Measurements from ENCODE around the gene DUSP18.

DNA sequence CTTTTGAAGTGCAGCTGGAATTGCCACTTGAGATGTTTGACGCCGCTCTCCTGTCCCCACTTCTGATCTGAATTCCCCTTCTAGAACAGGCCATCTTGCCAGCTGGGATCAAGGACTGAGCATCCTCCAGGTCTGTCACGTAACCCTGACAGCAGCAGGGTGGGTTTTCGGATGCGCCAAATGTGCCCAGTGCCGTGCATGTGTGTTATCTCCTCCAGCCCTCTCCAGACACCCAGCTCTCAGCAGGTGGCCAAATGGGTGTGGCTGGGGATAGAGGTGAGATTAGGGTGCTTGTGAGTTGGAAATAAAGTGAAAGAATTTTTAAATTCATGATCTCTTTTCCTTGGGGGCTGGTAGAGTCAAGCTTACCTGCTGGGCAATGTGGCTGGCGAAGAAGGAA, 30.3 kb upstream of the DUSP18 start:
- TF ChIP-seq, protein P1, sequence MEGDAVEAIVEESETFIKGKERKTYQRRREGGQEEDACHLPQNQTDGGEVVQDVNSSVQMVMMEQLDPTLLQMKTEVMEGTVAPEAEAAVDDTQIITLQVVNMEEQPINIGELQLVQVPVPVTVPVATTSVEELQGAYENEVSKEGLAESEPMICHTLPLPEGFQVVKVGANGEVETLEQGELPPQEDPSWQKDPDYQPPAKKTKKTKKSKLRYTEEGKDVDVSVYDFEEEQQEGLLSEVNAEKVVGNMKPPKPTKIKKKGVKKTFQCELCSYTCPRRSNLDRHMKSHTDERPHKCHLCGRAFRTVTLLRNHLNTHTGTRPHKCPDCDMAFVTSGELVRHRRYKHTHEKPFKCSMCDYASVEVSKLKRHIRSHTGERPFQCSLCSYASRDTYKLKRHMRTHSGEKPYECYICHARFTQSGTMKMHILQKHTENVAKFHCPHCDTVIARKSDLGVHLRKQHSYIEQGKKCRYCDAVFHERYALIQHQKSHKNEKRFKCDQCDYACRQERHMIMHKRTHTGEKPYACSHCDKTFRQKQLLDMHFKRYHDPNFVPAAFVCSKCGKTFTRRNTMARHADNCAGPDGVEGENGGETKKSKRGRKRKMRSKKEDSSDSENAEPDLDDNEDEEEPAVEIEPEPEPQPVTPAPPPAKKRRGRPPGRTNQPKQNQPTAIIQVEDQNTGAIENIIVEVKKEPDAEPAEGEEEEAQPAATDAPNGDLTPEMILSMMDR (conservative IDR thresholded peaks at IDR 0.05; ENCODE audit: low read depth, low read length), result no peak
- TF ChIP-seq RFX5 (IDR thresholded peaks at IDR 0.05; ENCODE audit: low read depth, low read length), result no peak
- TF ChIP-seq, protein P2, sequence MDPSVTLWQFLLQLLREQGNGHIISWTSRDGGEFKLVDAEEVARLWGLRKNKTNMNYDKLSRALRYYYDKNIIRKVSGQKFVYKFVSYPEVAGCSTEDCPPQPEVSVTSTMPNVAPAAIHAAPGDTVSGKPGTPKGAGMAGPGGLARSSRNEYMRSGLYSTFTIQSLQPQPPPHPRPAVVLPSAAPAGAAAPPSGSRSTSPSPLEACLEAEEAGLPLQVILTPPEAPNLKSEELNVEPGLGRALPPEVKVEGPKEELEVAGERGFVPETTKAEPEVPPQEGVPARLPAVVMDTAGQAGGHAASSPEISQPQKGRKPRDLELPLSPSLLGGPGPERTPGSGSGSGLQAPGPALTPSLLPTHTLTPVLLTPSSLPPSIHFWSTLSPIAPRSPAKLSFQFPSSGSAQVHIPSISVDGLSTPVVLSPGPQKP (IDR thresholded peaks at IDR 0.05; ENCODE audit: borderline replicate concordance, low read depth, low read length), result no peak
- no peak for TF ChIP-seq FOS (IDR thresholded peaks at IDR 0.05; ENCODE audit: low read depth, low read length)
- no peak for TF ChIP-seq POLR2A (IDR thresholded peaks at IDR 0.05; ENCODE audit: low read depth, low read length)
